ENCODE measurements around the gene CCL16. TPM values are rescaled to one million over a fixed set of nuclear protein-coding genes. Genes with fewer than 3 reads are reported as not detected.

Gene CCL16
- total and polyA plus RNA-seq, 2 of the 8 experiments (the other 6 are each of a cell fraction or from before 2014, with no cell fraction given): not detected

GRCh38 chr17:36024106-36024869 is 43.0 kb upstream of the CCL16 start (continued):
- TF ChIP-seq NANOG (IDR thresholded peaks at IDR 0.05; ENCODE audit: insufficient read depth, low read depth, low read length, poor library complexity, severe bottlenecking): no peak
- no peak for TF ChIP-seq ATF2 (IDR thresholded peaks at IDR 0.05; ENCODE audit: low read length)
- no peak for TF ChIP-seq SUZ12 (IDR thresholded peaks at IDR 0.05; ENCODE audit: low read length)
- TF ChIP-seq RFX5 (IDR thresholded peaks at IDR 0.05; ENCODE audit: borderline replicate concordance, low read depth, low read length): no peak
- TF ChIP-seq MAFK (IDR thresholded peaks at IDR 0.05; ENCODE audit: low read depth, low read length): no peak
- no peak for TF ChIP-seq JUN (IDR thresholded peaks at IDR 0.05; ENCODE audit: low read depth, low read length)
- TF ChIP-seq TEAD4 (IDR thresholded peaks at IDR 0.05; ENCODE audit: low read depth, low read length): no peak

Data from H1 (cell line).